Daoy (cell line): ENCODE results near the gene CCL2. TPM values are rescaled to one million over a fixed set of nuclear protein-coding genes. Genes with fewer than 3 reads are reported as not detected.
"Not testable (repeated sequence)": the region's sequence is repeated elsewhere in the genome, so short reads cannot be mapped to it uniquely, and the experiment has no call there.

Experiments used
- DNase-seq: peaks from one replicate; pipeline ENCODE4 v3.0.0-alpha.2; 2015; ENCODE audit warnings: low read depth
- total RNA-seq: library from RNA; depleted of rRNA; stranded (reverse); fragments of >200 nt; shearing (Covaris generic); gene quantifications from 2 replicates; pipeline ENCODE4 v1.2.3, GENCODE V29; 2014; rRNA removed

CCL2 gene
- total RNA-seq: 1,648 and 1,969 TPM in 2 replicates

DNA sequence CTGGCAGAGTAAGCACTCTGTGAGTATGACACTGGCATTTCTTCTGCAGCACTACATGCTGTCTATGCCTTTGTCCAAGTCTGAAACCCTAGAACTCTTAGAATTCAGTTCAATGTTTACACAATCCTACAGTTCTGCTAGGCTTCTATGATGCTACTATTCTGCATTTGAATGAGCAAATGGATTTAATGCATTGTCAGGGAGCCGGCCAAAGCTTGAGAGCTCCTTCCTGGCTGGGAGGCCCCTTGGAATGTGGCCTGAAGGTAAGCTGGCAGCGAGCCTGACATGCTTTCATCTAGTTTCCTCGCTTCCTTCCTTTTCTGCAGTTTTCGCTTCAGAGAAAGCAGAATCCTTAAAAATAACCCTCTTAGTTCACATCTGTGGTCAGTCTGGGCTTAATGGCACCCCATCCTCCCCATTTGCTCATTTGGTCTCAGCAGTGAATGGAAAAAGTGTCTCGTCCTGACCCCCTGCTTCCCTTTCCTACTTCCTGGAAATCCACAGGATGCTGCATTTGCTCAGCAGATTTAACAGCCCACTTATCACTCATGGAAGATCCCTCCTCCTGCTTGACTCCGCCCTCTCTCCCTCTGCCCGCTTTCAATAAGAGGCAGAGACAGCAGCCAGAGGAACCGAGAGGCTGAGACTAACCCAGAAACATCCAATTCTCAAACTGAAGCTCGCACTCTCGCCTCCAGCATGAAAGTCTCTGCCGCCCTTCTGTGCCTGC, at the start of gene CCL2:
Gene CCL2, plus strand, starts transcription at position 635 of the 730 bp plus-strand sequence. Its CDS starts 65 bp downstream, at position 700.
- peak; percentile 95 for DNase-seq

DNA sequence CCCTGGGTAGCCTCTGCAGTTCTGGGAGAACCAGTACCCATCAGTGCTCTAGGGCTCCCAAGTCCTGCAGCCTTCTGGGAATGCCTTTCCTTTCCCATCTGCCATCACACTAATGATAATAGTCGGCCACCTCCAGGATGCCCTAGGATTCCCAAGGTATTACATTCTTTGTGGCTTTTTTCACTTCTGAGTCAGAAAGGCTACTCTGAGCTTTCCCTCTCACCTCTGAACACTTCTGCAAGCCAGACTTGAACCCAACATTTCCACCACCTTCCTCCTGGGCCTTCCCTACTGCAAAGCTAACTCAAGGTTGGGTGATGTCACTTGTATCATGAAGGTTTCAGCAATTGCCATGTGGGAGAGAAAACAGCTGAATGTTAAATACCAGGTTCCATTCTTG, 49.7 kb upstream of the CCL2 start:
- DNase-seq: no peak

DNA sequence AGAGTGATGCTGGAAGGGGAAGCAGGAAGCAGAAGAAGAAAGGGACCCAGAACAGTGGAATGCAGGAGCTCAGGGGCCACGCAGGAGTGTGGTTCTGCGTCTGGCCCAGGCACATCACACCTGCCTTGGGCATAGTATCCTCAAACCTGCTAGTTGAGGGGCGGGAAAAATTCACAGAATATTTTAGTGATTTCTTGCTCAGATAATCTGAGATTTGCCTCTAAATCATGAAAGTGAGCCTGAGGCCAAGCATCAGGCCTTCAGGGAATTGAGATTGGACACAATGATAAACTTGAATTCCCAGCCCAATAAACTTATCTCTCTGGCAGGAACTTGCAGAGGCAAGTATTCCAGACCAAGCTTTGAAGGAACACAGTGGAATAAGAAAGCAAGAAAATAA, 48.5 kb upstream of the CCL2 start:
- no peak for DNase-seq

DNA sequence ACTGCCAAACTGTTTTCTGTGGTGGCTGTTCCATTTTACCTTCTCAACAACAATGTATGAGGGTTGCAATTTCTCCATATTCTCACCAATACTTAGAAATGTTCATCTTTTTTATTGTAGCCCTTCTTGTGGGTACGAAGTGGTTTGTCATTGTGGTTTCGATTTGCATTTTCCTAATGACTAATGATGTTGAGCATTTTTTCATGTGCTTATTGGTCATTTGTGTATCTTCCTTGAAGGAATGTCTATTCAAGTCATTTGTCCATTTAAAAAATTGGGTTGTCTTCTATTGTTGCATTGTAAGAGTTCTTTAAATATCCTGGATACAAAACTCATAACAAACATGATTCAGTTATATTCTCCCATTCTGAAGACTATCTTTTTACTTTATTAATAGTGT, 47.5 kb upstream of the CCL2 start:
- DNase-seq: no peak

DNA sequence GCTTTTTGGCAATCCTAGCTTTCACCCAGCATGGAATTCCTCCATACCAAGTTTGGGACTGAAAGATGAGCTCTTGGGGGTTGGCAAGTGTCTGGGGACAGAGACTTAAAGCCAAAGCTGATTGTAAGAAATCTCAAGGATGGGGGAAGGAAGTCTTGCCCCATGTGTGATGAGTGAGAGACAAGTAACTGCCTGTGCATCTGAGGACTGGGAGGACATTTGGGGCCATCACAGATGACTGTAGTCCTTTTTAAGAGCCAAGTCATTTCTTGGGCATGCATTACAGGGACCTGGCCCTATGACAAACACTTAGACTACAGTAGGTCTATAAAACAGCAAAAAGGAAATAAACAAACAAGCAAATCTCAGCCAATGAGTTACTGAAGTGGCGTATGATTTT, 36.3 kb upstream of the CCL2 start:
- no peak for DNase-seq

DNA sequence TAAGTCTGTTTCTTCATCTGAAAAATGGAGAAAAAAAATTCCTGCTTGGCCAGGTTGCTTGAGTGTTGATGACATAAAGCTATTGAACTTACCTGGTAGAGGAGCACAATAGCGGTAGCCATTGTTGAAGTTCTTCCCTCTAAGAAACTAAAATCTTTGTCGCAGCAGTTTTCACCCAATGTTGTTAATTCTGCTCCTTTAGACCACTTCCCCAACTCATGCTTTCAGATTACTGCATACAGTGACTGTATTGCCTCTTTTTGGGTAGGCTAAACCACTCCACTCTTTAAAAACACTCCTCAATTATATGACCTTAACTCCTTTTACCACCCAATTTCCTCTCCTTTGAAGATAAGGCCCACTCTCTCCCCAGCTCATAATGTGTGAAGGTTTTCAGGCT, 35.7 kb upstream of the CCL2 start:
- no peak for DNase-seq

DNA sequence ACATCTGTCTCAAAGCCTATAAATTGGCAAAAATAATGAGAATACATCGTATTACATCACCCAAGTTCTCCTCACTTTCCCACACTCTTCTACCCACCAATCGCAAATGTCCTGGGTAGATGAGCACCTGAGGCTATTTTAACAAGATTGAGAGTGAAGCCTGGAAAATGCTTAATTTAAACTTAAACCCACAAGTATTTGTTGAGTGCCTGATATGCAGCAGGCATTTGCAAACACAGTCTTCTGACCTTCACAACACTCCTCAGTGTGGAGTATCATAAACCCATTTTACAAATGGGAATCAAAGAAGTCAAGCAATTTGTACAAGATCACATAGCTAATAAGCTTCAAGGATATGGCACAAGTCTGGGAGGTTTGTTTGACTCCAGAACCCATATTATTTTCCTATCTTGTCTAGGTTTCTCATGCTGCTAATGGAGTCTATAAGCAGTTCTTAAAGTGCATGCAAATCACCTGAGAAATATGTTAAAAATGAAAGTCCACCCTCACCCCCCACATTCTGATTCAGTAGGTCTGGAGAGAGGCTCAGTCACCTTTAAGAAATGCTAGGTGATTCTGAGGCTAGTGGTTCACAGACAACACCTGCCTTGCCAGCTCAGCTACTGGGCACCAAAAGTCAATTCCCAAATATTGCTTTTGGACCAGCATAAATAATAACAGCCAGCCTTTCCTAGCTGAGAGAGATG, 34.9 kb upstream of the CCL2 start:
- no peak for DNase-seq

DNA sequence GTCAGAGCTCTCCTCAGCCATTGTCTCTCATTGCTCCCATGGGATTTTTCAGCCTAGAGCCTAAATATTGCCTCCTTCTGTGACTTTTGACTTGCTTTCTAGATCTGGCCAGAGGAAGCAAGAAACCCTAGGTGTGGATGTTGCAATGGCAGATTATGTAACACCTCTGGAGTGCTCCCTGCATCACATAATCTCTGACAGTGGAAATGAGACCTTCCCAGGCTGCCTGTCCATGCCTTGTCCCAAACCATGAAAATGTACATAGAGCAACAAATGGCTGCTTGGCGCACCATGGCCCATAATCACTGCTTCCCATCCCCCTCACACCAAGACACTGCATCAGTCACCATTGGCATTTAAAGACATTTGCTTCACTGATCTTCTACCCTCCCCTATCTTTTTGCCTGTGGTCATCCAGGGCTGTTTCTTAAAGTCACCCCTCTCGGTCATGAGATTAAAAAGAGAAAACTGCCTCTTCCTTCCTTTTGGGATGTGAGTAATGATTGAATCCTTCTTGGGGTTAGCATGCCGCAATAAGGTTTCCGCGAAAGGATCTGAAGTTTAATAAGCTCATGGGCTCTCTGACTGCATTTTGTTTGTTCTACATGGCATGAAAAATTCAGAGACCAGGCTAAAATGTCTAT, 34.2 kb upstream of the CCL2 start:
- no peak for DNase-seq

DNA sequence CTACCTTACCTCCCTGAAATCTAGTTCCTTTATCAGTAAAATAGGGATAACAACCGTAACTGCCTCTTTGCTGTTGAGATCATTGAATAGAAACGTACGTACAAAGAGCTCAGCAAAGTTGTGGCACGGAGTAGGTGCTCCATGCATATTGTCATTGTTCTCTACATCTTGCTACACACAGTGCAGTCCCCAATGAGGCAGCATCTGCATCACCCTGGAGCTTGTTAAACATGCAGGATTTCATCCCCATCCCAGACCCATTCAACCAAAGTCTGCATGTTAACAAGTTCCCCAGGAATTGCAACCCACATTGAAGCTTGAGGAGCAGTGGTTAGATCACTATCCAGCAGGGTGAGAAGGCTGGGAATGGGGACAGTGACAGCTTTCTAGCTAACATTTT, 33.7 kb upstream of the CCL2 start:
- DNase-seq: no peak

DNA sequence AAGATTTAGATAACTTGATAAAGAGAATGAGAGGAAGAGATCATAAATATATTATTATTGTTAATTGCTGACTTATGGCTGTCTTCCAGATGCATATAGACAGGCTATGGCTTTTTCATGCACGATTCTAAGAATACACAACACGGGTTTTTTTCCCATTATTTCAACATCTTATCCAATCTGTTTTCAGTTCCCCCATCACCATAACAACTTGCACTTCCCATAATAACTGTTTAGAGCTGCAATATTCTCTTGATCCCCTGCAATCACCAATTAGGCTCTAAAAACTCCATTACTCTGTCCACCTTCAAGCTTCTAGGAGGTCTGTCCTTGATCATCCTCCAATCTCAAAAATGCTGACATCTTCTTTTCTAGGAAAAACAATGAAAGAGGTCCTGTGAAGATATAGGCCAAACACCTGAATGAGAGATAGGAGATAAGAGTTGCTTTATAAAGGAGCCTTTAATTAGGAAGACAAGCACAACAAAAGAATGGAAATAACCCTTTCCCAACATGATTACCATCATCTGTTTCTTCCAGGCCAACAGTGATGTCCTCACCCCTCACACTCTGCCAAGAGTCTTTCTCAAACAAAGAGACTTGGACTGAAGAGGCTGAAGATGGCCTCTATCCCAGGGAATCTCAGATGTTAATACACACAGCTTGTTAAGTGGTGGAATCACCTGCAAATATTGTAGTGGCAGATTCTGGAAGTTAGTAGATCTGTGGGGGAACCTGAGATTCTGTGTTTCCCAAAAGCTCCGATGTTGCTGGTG, 32.2 kb upstream of the CCL2 start:
- DNase-seq: no peak

DNA sequence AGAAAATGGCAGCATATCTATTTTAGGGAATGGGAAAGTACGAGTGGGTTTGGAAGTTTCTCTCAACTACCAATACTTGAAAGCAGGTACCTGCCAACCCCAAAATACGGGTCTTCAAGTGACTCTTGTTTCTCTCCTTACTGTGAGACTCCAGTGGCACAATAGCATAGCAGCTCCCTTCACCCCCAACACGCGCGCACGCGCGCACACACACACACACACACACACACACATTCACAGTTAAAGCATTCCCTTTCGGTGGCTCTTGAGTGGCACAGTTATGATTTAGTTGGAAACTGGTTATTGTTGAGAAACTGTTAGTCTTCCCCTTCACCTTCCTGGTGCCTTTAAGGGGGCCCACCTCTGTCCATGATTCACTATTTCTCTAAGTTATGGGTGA, 30.0 kb upstream of the CCL2 start:
- no peak for DNase-seq

DNA sequence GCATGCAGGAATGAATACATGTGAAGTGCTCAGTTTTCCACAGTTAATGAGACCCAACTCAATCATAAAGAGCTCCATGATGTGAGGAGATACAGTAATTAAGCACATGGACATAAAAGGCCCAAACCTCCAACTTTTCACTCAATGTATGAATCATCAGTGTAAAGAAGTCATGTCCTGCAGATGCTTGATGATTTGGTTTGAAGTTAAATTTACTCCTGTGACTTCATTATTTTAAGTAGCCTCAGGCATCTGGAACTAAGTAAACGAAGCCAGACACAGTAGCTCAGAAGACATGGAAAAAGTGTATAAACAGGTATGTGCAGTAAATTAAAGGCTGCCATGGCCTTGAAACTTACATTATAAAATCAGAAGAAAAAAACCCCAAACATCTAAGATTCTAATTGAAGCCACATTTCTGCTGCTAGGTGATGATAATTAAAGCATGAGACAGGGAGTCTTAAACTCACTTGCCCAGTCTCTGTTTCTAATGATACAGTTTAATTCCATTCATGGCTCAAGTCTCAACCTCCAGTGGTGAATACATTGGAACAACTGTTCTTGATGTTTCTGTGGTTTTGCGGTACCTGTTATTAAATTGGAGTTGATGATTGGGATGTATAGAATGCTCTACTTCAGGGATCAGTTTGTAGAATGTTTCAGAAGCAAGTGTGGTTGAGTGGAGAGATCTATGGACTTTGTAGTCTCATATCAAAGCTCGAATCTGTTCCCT, 28.9 kb upstream of the CCL2 start:
- DNase-seq: peak; percentile 28

DNA sequence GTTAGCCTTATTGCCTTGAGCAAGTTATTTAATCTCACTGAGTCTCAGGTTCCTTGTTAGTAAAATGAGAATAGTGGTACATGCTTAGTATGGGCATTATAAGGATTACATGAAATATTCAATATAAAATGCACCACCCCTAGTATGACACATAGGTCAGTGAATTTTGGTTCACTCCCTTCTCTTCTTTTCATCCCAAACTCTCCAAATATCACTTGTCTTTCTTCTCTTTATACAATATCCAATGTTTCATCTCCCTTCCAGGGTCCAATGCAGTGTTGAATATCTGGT, 28.4 kb upstream of the CCL2 start:
- DNase-seq: no peak

DNA sequence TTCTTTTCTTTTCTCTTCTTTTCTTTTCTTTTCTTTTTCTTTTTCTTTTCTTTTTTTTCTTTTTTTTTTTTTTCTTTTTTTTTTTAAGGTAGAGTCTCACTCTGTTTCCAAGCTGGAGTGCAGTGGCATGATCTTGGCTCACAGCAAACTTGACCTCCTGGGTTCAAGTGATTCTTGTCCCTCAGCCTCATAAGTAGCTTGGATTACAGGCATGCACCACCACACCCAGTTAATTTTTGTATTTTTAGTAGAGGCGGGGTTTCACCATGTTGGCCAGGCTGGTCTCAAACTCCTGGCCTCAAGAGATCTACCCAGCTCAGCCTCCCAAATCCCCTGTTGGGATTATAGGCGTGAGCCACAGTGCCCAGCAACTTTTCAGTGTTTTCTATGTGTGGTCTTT, 27.8 kb upstream of the CCL2 start:
- DNase-seq: not testable (repeated sequence)

DNA sequence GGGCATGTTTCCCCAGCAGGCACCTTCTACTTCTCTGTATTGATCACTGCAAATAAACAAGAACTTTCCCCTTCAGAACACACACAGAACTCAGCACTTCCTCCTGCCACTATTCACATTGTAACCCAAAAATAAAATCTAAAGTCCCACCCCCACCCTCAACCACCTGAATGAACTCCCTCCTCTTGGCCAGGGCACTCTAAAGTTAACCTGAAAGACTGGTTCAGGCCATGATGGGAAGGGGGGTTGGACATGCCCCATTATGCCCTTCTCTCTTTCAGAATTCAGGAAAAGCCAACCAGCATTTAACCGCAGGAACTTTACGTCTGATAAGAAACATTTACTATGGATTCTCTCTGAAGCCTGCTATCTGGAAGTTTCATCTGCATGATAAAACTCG, 27.4 kb upstream of the CCL2 start:
- DNase-seq: no peak

DNA sequence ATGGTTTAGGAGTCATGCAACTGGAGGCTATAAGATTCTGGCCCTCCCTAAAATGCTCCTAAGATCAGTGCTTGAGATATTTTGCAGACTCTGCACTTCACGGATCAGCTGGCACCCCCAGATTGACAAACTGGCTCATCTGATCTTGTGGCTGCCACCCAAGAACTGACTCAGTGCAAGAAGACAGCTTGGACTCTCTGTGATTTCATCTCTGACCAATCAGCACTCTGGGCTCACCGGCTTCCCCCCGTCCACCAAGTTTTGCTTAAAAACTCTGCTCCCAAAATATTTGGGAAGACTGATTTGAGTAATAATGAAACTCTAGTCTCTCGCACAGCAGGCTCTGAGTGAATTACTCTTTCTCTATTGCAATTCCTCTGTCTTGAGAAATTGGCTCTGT, 26.3 kb upstream of the CCL2 start:
- no peak for DNase-seq

DNA sequence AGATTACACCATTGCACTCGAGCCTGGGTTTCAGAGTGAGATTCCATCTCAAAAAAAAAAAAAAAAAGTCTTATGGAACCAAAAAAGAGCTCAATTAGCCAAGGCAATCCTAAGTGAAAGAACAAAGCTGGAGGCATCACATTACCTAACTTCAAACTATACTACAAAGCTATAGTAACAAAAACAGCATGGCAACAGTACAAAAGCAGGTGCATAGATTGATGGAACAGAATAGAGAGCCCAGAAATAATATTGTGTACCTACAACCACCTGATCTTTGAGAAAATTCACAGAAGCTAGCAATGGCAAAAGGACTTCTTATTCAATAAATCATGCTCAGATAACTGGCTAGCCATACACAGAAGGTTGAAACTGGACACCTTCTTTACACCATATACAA, 24.7 kb upstream of the CCL2 start:
- DNase-seq: no peak

DNA sequence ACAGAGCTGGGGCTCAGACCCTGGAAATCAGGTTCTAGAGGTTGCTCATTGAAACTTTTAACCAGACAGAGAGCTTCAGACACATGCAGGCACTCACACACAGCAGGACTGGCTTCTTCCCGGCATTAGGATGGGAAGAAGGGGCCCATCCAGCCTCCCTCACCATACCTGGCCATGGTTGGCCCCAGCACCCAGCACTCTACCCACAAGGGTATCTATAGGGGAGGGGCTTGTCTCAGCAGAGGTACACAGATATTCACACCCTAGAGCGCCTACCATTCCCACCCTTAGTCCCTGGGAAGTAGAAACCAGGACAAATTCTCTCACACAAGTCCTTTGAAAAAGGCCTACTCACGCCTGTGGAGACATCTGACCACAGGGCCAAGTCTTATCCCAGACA, 20.5 kb upstream of the CCL2 start:
- no peak for DNase-seq

DNA sequence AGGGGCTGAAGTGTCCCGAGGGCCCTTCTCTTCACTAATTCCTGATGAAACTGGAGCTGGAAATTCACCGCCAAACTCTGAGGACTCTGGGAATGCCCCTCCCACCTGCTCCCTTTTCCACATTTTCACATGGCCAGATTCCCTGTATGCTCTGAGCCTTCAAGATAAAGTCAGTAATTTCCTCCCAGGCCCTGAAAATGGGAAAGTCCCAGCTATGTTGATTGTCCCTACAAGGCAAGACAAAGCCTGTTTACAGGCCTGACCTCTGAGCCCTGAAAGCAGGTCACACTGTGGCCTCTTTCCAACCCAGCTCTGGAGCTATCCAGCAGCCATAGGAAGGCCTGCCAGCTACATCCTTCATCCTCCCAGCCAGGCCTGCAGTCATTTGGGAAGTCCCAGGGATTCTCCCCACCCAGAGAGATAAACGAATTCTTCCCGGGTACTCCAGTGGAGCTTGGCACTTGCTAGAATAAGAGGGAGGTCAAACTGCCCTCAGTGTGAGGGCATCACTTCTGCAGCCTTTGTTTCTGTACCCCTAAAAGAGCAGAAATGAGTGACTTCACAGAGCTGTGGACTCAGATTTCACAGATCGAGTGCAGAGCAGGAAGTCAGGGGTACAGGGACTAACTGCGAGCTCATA, 19.6 kb upstream of the CCL2 start:
- DNase-seq: peak; percentile 87

DNA sequence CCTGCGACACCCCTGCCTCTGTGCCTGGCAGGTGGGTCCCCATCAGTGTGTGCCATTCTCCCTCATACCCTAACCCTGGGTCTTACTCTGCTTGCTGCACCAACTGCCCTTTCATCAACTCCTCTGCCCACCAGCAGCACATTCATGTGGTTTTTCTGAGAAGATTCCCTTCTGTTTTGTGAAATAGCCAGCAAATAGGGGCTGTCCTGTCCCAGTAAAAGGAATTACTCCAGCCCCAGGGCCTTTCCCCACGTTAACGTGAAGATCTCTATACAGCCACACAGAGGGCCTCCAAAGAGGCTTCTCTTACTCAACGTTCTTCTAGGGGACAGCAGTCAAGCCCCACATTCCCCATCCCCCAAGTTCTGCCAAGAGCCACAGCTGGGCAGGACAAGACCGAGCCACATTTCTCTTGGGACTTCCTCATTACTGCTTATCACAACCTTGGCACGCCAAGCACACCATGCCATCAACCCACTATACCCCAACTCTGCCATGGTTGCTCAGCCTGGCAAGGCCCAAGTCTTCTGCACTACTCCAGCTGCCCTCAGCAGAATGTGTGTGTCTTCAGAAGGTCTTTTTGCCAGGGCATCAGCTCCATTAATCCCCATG, 18.7 kb upstream of the CCL2 start:
- peak; percentile 35 for DNase-seq

DNA sequence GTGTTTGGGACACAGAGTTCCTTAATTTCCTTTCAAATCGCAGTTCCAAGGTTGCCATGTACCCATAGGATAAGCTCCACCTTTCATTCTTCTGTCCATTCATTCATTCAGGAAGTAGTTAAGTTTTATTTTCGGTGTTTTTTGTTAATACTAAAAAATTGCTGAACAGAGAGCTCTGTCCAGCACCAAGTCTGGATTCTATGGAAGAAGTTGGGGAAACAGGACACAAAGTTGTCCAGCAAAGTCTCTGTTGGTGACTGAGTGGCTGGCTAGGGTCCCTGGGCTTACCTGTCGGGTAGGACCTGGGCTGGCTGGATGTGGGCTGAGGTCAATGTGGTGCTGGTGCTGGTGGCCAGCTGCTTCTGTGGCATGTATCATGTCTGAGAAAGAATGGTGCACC, 17.6 kb upstream of the CCL2 start:
- DNase-seq: no peak
